Stimulated activated CD4-positive, alpha-beta T cell treated with anti-CD3 and anti-CD28 coated beads, Interleukin-1b, Interleukin-23, amount 100 ng/mL, for 4 hours (primary cell): ENCODE measurements around the gene NUDT1.
"Not testable (repeated sequence)": the region's sequence is repeated elsewhere in the genome, so short reads cannot be mapped to it uniquely, and the experiment has no call there.

Experiments
- DNase-seq, 2 donors: peaks; one replicate each; pipeline ENCODE4 v3.0.0-alpha.2; 2020; ENCODE audit warnings: low read depth in 2 of 2

NUDT1 gene

GRCh38 chr7:2269089-2269990 is 27.3 kb downstream of the NUDT1 start:
- DNase-seq = not testable (repeated sequence)

DNA sequence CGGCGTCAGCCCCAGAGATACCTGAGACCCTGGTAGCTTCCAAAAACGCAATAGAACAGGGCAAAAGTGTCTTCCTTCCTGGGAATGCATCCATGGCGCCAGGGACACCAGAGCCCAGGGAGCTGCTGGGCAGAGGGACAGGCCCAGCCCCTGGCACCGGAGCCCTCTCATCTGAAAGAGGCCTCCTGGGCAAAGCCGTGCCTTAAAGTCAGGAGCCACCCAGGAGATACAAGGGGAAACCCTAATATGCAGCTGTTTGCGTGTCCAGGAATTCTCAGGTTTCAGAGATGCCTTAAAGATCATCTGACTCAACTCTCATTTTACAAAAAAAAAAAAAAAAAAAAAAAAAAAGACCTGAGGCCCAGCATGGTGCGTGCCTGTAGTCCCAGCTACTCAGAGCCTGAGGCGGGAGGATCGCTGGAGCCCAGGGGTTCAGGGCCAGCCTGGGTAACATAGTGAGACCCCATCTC is 28.0 kb downstream of the NUDT1 start:
- no peak for DNase-seq

DNA sequence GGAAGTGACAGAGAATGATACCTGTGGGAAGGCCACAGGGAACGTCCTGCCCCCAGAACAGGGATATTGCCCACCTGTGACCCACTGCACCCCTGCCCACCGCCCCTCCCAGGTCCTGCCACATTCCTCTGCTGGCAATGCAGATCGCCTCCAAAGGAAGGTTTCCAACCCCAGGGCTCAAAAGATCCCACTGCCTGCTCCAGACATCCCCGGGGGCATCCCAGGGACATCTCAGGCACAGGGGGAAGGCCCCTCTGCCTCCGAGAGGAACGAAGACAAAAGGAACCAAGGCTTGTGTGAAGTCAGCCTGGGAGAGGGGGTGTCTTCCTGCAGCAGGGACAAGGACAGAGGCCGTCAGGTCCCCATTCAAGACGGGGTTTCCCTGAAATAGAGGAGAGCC is 28.5 kb downstream of the NUDT1 start:
- no peak for DNase-seq

DNA sequence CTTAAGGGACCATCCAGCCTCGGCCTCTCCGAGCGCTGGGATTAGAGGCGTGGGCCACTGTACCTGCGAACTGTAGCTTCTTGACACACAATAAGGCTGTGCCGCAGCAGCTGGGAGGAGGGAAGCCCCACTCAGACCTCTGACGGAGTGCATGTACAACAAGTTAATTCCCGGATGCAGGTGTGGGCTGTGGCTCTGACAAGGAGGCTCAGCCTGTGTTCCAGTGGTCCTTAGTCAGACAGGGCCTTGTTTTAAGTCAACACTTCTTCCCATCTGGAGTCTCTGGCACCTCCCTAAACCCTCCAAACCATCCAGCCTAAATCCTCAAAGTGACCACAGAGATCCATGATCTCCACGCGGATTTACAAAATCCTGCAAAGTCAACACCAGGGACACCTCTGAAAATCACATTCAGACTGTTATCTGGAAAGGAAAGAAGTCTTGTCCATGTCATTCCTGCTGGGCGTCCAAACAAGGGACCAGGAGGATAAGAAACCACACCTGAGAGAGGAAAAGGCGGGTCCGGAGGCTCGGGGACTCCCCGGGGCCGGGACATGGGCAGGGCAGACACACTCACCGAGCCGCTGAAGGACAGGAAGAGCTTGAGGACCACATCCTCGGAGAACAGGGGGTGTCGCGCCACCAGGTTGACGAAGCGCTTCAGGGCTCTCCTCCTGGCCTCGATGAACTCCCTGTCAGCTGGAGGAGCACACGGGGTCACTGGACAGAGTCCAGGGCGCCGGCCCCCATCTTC is 29.4 kb downstream of the NUDT1 start:
- DNase-seq = no peak

GRCh38 chr7:2272031-2272430 is 30.0 kb downstream of the NUDT1 start:
- DNase-seq = no peak

- DNase-seq = no peak
Observed at GRCh38 chr7:2273866-2274265, 31.8 kb downstream of the NUDT1 start.

DNA sequence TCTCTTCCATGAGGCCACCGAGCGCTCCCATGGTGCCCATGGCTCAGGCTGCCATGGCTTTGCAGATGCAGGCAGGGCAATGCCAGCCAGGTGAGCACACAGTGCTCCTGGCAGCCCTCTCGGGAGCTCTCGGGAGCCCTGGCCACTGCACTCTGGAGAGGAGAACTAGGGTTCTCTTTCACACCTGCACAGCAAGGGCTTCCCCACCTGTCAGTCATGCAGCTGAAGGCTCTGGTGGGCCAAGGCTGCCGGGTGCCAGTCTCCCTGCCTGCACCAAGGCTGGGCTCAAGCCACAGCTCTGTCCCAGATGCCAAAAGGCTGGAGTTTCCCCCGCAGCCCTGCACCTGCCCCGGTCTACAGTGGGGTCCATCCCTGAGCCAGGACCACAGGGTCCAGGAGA is 32.6 kb downstream of the NUDT1 start:
- no peak for DNase-seq

DNA sequence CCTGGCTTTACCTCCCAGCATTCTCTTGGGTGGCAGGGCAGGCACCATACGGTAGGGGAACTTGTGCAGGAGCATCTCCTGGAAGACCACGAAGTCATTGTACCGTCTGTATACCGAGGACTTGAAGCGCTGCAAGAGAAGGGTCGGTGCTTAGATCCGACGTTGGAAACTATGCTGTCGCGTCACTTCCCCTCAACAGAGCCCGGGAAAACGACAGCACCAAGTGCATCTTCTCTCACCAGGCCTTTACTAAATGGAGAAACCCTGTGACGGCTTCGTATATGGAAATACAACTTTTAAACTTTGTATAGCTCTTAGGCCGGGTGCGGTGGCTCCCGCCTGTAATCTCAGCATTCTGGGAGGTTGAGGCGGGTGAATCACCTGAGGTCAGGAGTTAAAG is 33.1 kb downstream of the NUDT1 start:
- no peak for DNase-seq

GRCh38 chr7:2276107-2276506 is 34.1 kb downstream of the NUDT1 start:
- no peak for DNase-seq

DNA sequence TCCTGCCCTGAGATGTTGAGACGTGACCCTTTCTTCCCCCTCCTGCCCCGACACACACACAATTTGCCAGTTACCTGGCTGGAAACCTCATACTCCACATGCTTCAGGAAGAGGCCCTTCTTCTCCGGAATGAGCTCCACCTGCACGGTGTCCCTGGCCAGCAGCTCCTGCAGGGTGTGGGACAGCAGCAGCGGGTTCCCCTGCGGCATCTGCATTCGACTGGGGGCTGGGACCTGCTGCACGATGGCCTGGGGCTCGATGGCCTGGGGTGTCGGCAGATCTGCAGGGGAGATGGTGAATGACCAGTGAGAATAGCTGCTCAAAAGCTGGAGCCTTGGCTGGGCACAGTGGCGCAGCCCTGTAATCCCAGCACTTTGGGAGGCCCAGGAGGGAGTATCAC is 36.0 kb downstream of the NUDT1 start:
- no peak for DNase-seq

DNA sequence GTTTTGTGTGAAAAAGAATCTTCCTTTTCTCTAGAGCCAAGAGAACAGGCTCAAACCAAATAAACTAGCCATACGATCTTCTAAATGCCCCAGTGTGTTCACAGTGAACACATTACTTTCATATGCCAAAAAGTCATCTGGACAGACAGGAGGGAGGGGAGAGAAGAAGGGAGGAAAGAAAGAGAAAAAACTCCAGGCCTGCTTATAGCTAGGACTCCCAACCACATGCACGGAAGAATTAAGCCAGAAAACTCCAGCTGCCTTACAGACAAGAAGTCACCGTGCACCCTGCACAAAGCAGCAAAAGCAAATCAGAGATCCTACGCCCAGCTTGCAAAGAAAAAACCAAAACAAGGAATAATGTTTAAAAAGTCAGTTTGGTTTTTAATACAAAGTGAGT is 37.9 kb downstream of the NUDT1 start:
- DNase-seq = no peak

- no peak for DNase-seq
Observed at GRCh38 chr7:2280424-2280823, 38.4 kb downstream of the NUDT1 start.

DNA sequence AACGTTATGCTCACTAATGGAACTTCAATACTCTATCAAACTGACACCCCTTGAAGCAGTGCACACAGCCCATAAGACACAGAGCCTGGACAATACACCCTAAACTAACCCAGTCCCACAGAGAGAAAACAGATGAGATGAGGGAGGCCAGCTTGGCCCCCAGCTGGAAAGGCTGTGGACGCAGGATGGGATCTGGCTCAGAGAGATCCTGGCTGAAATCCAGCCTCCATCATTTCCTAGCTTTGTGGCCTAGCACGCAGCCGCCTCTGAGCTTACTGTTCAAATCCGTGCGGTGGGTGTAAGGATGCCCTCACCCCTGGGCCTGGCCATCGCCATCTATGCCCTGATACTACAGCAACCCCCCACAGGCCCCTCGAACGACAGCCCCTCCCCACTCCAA is 39.5 kb downstream of the NUDT1 start:
- DNase-seq = no peak

DNA sequence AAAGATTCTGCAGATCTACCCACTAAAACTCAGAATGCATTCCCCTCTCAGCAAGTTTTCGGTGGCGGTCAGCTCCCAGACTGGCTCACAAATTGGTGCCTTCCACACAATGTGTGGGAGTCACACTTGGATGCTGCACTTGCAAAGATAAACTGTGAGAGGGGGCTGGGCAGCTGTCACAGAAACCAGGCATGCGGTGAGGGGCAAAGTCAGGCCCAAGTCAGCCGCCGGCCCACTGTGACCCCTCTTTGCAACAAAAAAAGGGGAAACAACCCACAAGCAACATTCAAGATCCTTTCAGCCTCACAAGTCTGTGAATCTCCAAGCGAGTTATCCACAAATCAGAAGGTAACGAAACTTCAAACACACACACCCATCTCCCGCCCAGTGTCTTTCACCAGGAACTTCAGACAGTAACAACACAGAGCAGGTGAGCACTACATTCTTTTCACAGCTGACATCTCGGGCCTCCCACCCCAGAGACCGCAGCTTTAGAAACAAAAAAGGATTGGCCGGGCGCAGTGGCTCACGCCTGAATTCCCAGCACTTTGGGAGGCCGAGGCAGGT is 40.2 kb downstream of the NUDT1 start:
- DNase-seq = no peak

GRCh38 chr7:2283074-2283473 is 41.0 kb downstream of the NUDT1 start:
- no peak for DNase-seq

- no peak for DNase-seq
Observed at GRCh38 chr7:2287745-2288144, 45.7 kb downstream of the NUDT1 start.

DNA sequence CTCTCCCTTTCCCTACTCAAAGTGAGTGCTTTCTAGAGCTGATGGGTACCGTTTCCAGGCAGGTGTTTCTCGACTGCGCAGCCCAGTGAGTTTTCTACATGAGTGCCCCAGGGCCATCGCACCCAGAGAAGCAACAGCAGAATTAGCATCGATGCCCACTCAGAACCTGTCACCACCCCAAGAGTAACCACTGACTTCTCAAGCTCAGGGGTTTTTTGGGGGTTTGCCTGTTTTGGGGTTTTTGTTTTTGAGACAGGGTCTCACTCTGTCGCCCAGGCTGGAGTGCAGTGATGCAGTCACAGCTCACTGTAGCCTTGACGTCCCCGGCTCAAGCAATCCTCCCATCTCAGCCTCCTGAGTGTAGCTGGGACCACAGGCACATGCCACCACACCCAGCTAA is 46.5 kb downstream of the NUDT1 start:
- DNase-seq = no peak

DNA sequence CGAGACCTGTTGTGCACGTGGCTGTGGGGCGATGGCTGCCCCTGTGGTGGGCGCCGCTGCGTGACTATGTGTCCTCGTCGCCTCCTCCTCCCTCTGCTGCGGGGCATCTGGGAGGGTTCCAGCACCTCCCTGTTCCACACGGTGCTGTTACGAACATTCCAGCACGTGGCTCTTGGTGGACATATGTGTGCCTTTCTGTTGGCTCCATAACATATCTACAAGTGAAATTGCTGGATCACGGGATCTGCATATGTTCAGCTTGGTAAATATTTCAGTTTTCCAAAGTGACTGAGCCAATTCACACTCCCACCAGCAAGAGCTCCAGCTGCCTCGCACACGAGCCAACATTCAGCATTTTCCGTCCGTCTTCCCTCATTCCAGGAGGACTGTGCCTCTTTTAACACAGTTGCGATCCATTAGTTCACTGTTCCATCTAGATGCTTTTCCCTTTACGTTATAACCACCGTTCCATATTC is 47.1 kb downstream of the NUDT1 start:
- DNase-seq = no peak

- DNase-seq = no peak
Observed at GRCh38 chr7:2289621-2290020, 47.6 kb downstream of the NUDT1 start.

- DNase-seq = no peak
Observed at GRCh38 chr7:2290877-2291276, 48.9 kb downstream of the NUDT1 start.

DNA sequence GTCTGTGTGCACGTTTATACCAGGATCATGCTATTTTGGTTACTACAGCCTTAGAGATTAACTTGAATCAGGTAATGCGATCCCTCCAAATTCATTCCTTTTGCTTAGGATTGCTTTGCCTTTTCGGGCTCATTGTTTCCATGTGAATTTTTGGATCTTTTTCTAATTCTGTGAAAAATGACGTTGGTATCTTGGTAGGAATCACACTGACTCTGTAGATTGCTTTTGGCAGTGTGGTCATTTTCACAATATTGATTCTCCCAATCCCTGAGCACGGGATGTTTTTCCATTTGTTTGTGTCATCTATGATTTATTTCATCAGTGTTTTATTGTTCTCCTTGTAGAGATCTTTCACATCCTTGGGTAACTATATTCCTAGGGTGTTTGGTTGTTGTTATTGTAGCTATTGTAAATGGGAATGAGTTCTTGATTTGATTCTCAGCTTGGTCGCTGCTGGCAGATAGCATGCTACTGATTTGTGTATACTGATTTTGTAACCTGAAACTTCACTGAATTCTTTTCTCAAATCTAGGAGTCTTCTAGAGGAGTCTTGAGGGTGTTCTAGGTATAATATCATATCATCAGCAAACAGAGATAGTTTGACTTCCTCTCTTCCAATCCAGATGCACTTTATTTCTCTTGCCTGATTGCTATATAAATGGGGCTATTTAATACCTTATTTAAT is 54.1 kb downstream of the NUDT1 start:
- no peak for DNase-seq

DNA sequence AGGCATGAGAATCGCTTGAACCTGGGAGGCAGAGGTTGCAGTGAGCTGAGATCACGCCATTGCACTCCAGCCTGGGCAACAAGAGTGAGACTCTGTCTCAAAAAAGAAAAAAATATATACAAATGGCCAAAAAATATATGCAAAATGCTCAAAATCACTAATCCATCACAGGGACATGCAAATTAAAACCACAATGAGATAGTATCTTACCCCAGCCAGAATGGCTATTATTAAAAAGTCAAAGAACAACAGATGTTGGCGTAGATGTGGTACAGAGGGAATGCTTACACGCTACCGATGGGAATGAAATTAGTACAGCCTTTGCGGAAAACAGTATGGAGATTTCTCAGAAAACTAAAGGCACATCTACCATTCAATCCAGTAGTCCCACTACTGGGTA is 54.8 kb downstream of the NUDT1 start:
- DNase-seq = no peak
